HepG2 (cell line): ENCODE measurements around the gene SMC1B. TPM values are rescaled to one million over a fixed set of nuclear protein-coding genes. Genes with fewer than 3 reads are reported as not detected.

Experiments
- ATAC-seq: fragments of 200-7000 bp; cut with Tn5 transposase; 3 replicates; pipeline ENCODE4 v1.9.1; 2020; ENCODE audit warnings: mild to moderate bottlenecking, moderate library complexity
- BruUV-seq: library from RNA; stranded (reverse); fragments of 400-500 nt; replicated peaks from 2 replicates; lab custom pipeline; 2021; lab: Mats Ljungman, UMichigan
- CTCF ChIA-PET: fragments of 300-600 bp; formaldehyde crosslinking; extraction: SDS; loops from one replicate; lab custom pipeline; 2021; ENCODE audit warnings: low total read pairs, inconsistent platforms, low intra/inter-chr PET ratio; lab: Yijun Ruan, JAX
- POLR2A ChIA-PET: fragments of 350-600 bp; sonication (Branson Sonifier 250); formaldehyde crosslinking; loops from one replicate; lab custom pipeline; 2020; ENCODE audit warnings: antibody characterized with exemption, inconsistent platforms; lab: Yijun Ruan, JAX
- DNase-seq: peaks from one replicate; pipeline ENCODE4 v3.0.0-alpha.2; 2015; ENCODE audit warnings: low spot score
- FAIRE-seq: peaks from 3 replicates; lab custom pipeline; 2011; peaks lifted over from hg19 to GRCh38; lab: Jason Lieb, UNC
- H2AFZ ChIP-seq: one replicate; pipeline ENCODE4 v1.6.1; 2011; ENCODE audit warnings: low read length, inconsistent platforms
- H3K27ac ChIP-seq: fragments of 300-600 bp; 3 replicates; pipeline ENCODE4 v1.8.0; 2011; ENCODE audit warnings: mixed run types, mild to moderate bottlenecking, mixed read lengths, low read length, inconsistent platforms; ENCODE audit not compliant: insufficient read depth; ENCODE audit errors: extremely low read length
- H3K27me3 ChIP-seq, 2 experiments: fragments of 200-600 bp in 1 of 2; 2 replicates in 1 of 2; 3 replicates in 1 of 2; pipeline versions ENCODE4 v1.6.0 to v1.8.0; 2011; ENCODE audit warnings: low read length in 2 of 2, mild to moderate bottlenecking in 2 of 2, moderate library complexity in 2 of 2, inconsistent platforms in 1 of 2; ENCODE audit not compliant: insufficient read depth in 2 of 2, control insufficient read depth in 1 of 2
- H3K36me3 ChIP-seq, 2 experiments: fragments of 200-600 bp in 1 of 2; replicated peaks in 1 of 2; 2 replicates in 1 of 2; 3 replicates in 1 of 2; pipeline versions ENCODE4 v1.5.1 to v1.8.0; 2011; ENCODE audit warnings: low read length in 2 of 2, inconsistent platforms in 1 of 2; ENCODE audit not compliant: insufficient read depth in 2 of 2, control insufficient read depth in 1 of 2
- H3K4me1 ChIP-seq: 2 replicates; pipeline ENCODE4 v1.5.1; 2012; ENCODE audit warnings: low read length, inconsistent platforms; ENCODE audit not compliant: insufficient read depth
- H3K4me2 ChIP-seq: 2 replicates; pipeline ENCODE4 v1.6.0; 2011; ENCODE audit warnings: low read depth, low read length, inconsistent platforms
- H3K4me3 ChIP-seq, 3 experiments: fragments of 200-600 bp in 1 of 3; sonication (generic), shearing (Covaris generic) in 1 of 3; replicated peaks in 1 of 3; 2 replicates each; pipeline ENCODE4 v1.5.1; 2011 to 2016; ENCODE audit warnings: low read length in 3 of 3, inconsistent platforms in 2 of 3, low read depth in 2 of 3, mild to moderate bottlenecking in 2 of 3, control low read depth in 1 of 3, mixed read lengths in 1 of 3; ENCODE audit not compliant: insufficient read depth in 1 of 3
- H3K79me2 ChIP-seq: one replicate; pipeline ENCODE4 v1.6.1; 2011; ENCODE audit warnings: low read length, inconsistent platforms; ENCODE audit not compliant: insufficient read depth
- H3K9ac ChIP-seq: 2 replicates; pipeline ENCODE4 v1.6.0; 2011; ENCODE audit warnings: mild to moderate bottlenecking, low read depth, low read length, inconsistent platforms; ENCODE audit not compliant: insufficient read depth
- H3K9me3 ChIP-seq: 2 replicates; pipeline ENCODE4 v1.5.1; 2012; ENCODE audit warnings: mild to moderate bottlenecking, low read length
- H4K20me1 ChIP-seq: 2 replicates; pipeline ENCODE4 v1.6.0; 2011; ENCODE audit warnings: inconsistent platforms, mild to moderate bottlenecking, low read length, moderate library complexity; ENCODE audit not compliant: insufficient read depth
- IKZF4 ChIP-seq: sonication (generic); formaldehyde crosslinking; IDR thresholded peaks from 2 replicates; pipeline ENCODE4 v1.5.1; 2020; ENCODE audit warnings: borderline replicate concordance, mild to moderate bottlenecking, low read depth, missing genetic modification reagents; ENCODE audit errors: not compliant biosample characterization
- MTA1 ChIP-seq: sonication (generic); formaldehyde crosslinking; IDR thresholded peaks from 2 replicates; pipeline ENCODE4 v1.4.0; 2020; ENCODE audit warnings: missing genetic modification reagents, mild to moderate bottlenecking, borderline replicate concordance
- NCOR1 ChIP-seq: fragments of 200-600 bp; sonication (generic); IDR thresholded peaks from 2 replicates; pipeline ENCODE4 v1.7.0; 2017; ENCODE audit warnings: antibody characterized with exemption, low read length, borderline replicate concordance
- NFYC ChIP-seq: IDR thresholded peaks from 2 replicates; pipeline ENCODE4 v1.6.1; 2016; ENCODE audit warnings: missing genetic modification reagents, missing compliant biosample characterization
- PHF8 ChIP-seq: sonication (generic); formaldehyde crosslinking; IDR thresholded peaks from 2 replicates; pipeline ENCODE4 v1.5.0; 2020; ENCODE audit warnings: missing genetic modification reagents
- POGZ ChIP-seq: sonication (generic); formaldehyde crosslinking; IDR thresholded peaks from 2 replicates; pipeline ENCODE4 v1.4.0; 2020; ENCODE audit warnings: mild to moderate bottlenecking, missing genetic modification reagents
- SAFB2 ChIP-seq: sonication (generic); formaldehyde crosslinking; IDR thresholded peaks from 2 replicates; pipeline ENCODE4 v1.5.1; 2020; ENCODE audit warnings: missing genetic modification reagents, low read depth, mild to moderate bottlenecking, borderline replicate concordance
- SMC3 ChIP-seq: IDR thresholded peaks from 2 replicates; pipeline ENCODE4 v1.6.1; 2011; ENCODE audit warnings: low read length, improper control_type of control experiment
- TBP ChIP-seq: sonication (generic); formaldehyde crosslinking; IDR thresholded peaks from 2 replicates; pipeline ENCODE4 v1.5.0; 2020; ENCODE audit warnings: missing genetic modification reagents
- ZFP36L1 ChIP-seq: sonication (generic); formaldehyde crosslinking; IDR thresholded peaks from 2 replicates; pipeline ENCODE4 v1.8.0; 2022; ENCODE audit warnings: mild to moderate bottlenecking, missing genetic modification reagents, moderate library complexity
- ZNF142 ChIP-seq: sonication (generic); formaldehyde crosslinking; IDR thresholded peaks from 2 replicates; pipeline ENCODE4 v1.4.0; 2020; ENCODE audit warnings: missing genetic modification reagents
- ZNF331 ChIP-seq: sonication (generic); formaldehyde crosslinking; IDR thresholded peaks from 2 replicates; pipeline ENCODE4 v1.4.0; 2020; ENCODE audit warnings: missing genetic modification reagents
- ZNF563 ChIP-seq: sonication (generic); formaldehyde crosslinking; IDR thresholded peaks from 2 replicates; pipeline ENCODE4 v1.8.0; 2022; ENCODE audit warnings: mild to moderate bottlenecking, moderate library complexity, missing genetic modification reagents
- ZNF652 ChIP-seq: IDR thresholded peaks from 2 replicates; pipeline ENCODE4 v1.6.1; 2016; ENCODE audit warnings: low read depth, borderline replicate concordance
- ZNF780A ChIP-seq: sonication (generic); formaldehyde crosslinking; IDR thresholded peaks from 2 replicates; pipeline ENCODE4 v1.8.0; 2022; ENCODE audit warnings: mild to moderate bottlenecking, missing genetic modification reagents, moderate library complexity
- WGBS: methylation state at CpG from one replicate; pipeline ENCODE4 v1.1.6; 2017; ENCODE audit warnings: low lambda C conversion rate; 5-methylcytosine and 5-hydroxymethylcytosine counted together
- in situ Hi-C: cut with HindIII; loops from 2 replicates; pipeline ENCODE4 v1.10.0; 2017; ENCODE audit warnings: low pct_unique_long_range_greater_than_20kb; ENCODE audit not compliant: extremely low pct_ligation_motif_present
- intact Hi-C: fragments of 100-400 bp; cut with micrococcal nuclease; formaldehyde crosslinking; loops from one replicate; pipeline ENCODE4 v1.10.0; 2022; ENCODE audit not compliant: unreplicated experiment
- polyA plus RNA-seq, 8 experiments: library from polyadenylated mRNA; depleted of rRNA in 3 of 8; stranded (reverse) in 7 of 8; unstranded in 1 of 8; fragments of >200 nt; fragmentation: Illumina TruSeq in 4 of 8; extraction: Trizol in 4 of 8; gene quantifications; 2 replicates each; pipeline versions ENCODE4 v1.2.1 to v1.2.3, GENCODE V29; 2011 to 2016; ENCODE audit warnings: low read depth in 4 of 8, missing spikeins in 1 of 8, mixed read lengths in 1 of 8; ENCODE audit not compliant: insufficient read depth in 1 of 8
- total RNA-seq, 5 experiments: library from RNA; depleted of rRNA; stranded (reverse); fragments of >200 nt; fragmentation: Illumina TruSeq; extraction: Trizol; gene quantifications; 2 replicates each; pipeline ENCODE4 v1.2.3, GENCODE V29; 2016; ENCODE audit warnings: low read depth in 1 of 5
- TF ChIP-seq, protein P1 (sequence below): sonication (generic); formaldehyde crosslinking; IDR thresholded peaks from 2 replicates; pipeline ENCODE4 v1.5.1; 2020; ENCODE audit warnings: mild to moderate bottlenecking, moderate library complexity, missing genetic modification reagents

SMC1B gene
- total and polyA plus RNA-seq, 2 of the 13 experiments (the other 11 are each of a cell fraction or from before 2014, with no cell fraction given), result not detected

DNA sequence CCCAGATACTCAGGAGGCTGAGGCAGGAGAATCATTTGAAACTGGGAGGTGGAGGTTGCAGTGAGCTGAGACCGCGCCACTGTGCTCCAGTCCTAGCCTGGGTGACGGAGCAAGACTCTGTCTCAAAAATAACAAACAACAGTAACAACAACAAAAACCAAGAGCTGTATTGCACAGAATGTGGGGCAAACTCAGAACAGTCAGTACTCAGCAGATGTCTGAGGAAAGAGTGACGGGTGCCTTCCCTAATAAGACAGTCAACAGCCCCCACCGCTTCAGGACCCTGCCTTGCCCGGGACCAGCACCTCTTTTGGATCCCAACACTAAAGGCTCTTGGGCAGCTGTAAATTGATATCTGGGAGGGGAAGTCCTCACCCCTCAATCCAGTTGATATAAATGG is 40.4 kb upstream of the SMC1B start:
- no peaks in the 10 kb centered on the region for H3K36me3 ChIP-seq
- no peaks in the 10 kb centered on the region for H3K9me3 ChIP-seq
- no peak for DNase-seq
- intact Hi-C loops, result no loop called here
- POLR2A ChIA-PET, result no interaction called here
- H3K79me2 ChIP-seq, result no peaks in the 10 kb centered on the region
- H4K20me1 ChIP-seq, result no peaks in the 10 kb centered on the region
- no peaks in the 10 kb centered on the region for H3K4me1 ChIP-seq
- CTCF ChIA-PET, result no interaction called here
- ATAC-seq, result no peak
- 59% methylated on average over 6 of the region's 6 CpGs for WGBS
- no peak overlapping the region for H3K4me2 ChIP-seq
- peaks cover 3 to 24% of the 10 kb centered on the region in 2 experiments; a peak in 2 of 5 replicates for H3K27me3 ChIP-seq
- H2AFZ ChIP-seq, result no peak overlapping the region
- no peak overlapping the region for H3K4me3 ChIP-seq
- no peak overlapping the region for H3K9ac ChIP-seq
- TF ChIP-seq ZNF331 (CRISPR knock-in tag) (no peak), PHF8 (no peak), NFYC (CRISPR knock-in tag) (no peak), ZNF563 (CRISPR knock-in tag) (no peak), SAFB2 (CRISPR knock-in tag) (no peak), TBP (no peak), ZNF652 (CRISPR knock-in tag) (no peak), SMC3 (no peak), POGZ (CRISPR knock-in tag) (no peak), NCOR1 (no peak), ZNF142 (CRISPR knock-in tag) (no peak), MTA1 (no peak), ZFP36L1 (CRISPR knock-in tag) (no peak), IKZF4 (no peak), ZNF780A (CRISPR knock-in tag) (no peak)
- TF ChIP-seq, protein P1, sequence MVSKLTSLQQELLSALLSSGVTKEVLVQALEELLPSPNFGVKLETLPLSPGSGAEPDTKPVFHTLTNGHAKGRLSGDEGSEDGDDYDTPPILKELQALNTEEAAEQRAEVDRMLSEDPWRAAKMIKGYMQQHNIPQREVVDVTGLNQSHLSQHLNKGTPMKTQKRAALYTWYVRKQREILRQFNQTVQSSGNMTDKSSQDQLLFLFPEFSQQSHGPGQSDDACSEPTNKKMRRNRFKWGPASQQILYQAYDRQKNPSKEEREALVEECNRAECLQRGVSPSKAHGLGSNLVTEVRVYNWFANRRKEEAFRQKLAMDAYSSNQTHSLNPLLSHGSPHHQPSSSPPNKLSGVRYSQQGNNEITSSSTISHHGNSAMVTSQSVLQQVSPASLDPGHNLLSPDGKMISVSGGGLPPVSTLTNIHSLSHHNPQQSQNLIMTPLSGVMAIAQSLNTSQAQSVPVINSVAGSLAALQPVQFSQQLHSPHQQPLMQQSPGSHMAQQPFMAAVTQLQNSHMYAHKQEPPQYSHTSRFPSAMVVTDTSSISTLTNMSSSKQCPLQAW (CRISPR knock-in tag), result no peak
- no TSS peak for BruUV-seq
- FAIRE-seq, result no peak
- H3K27ac ChIP-seq, result no peak overlapping the region
- in situ Hi-C loops, result no loop called here
